Left kidney (tissue), 8 donors: Measurements from ENCODE around the gene KCTD12. TPM values are rescaled to one million over a fixed set of nuclear protein-coding genes. Genes with fewer than 3 reads are reported as not detected.
A peak's percentile ranks its signal among the peaks of the same experiment; 100 is the strongest.
"Not testable (repeated sequence)": the region's sequence is repeated elsewhere in the genome, so short reads cannot be mapped to it uniquely, and the experiment has no call there.

Source experiments
- DNase-seq: peaks from one replicate; pipeline ENCODE4 v3.0.0-alpha.2; 2013
- long read RNA-seq, 8 donors: transcript quantifications; one replicate each; lab custom pipeline, GENCODE V29; 2026
- polyA plus RNA-seq: library from polyadenylated mRNA; unstranded; fragments of 120-200 nt; gene quantifications from one replicate; pipeline ENCODE4 v1.2.1, GENCODE V29; 2013; ENCODE audit not compliant: insufficient read length

The KCTD12 gene
- 82.8 TPM for polyA plus RNA-seq
- long read RNA-seq, donor 1, full-length matches to known transcripts: 114 of 114 reads
- long read RNA-seq, donor 1, partial matches to known transcripts: 0 of 114 reads
- long read RNA-seq, donor 1, other reads (novel, unspliced or antisense): 0 of 114 reads
- long read RNA-seq, donor 2, full-length matches to known transcripts: 80 of 80 reads
- long read RNA-seq, donor 2, partial matches to known transcripts: 0 of 80 reads
- long read RNA-seq, donor 2, other reads (novel, unspliced or antisense): 0 of 80 reads
- long read RNA-seq, donor 3, full-length matches to known transcripts: 73 of 73 reads
- long read RNA-seq, donor 3, partial matches to known transcripts: 0 of 73 reads
- long read RNA-seq, donor 3, other reads (novel, unspliced or antisense): 0 of 73 reads
- long read RNA-seq, donor 4, full-length matches to known transcripts: 22 of 22 reads
- long read RNA-seq, donor 4, partial matches to known transcripts: 0 of 22 reads
- long read RNA-seq, donor 4, other reads (novel, unspliced or antisense): 0 of 22 reads
- long read RNA-seq, donor 5, full-length matches to known transcripts: 73 of 73 reads
- long read RNA-seq, donor 5, partial matches to known transcripts: 0 of 73 reads
- long read RNA-seq, donor 5, other reads (novel, unspliced or antisense): 0 of 73 reads
- long read RNA-seq, donor 6, full-length matches to known transcripts: 86 of 86 reads
- long read RNA-seq, donor 6, partial matches to known transcripts: 0 of 86 reads
- long read RNA-seq, donor 6, other reads (novel, unspliced or antisense): 0 of 86 reads
- long read RNA-seq, donor 7, full-length matches to known transcripts: 97 of 97 reads
- long read RNA-seq, donor 7, partial matches to known transcripts: 0 of 97 reads
- long read RNA-seq, donor 7, other reads (novel, unspliced or antisense): 0 of 97 reads
- long read RNA-seq, donor 8, full-length matches to known transcripts: 27 of 27 reads
- long read RNA-seq, donor 8, partial matches to known transcripts: 0 of 27 reads
- long read RNA-seq, donor 8, other reads (novel, unspliced or antisense): 0 of 27 reads

DNA sequence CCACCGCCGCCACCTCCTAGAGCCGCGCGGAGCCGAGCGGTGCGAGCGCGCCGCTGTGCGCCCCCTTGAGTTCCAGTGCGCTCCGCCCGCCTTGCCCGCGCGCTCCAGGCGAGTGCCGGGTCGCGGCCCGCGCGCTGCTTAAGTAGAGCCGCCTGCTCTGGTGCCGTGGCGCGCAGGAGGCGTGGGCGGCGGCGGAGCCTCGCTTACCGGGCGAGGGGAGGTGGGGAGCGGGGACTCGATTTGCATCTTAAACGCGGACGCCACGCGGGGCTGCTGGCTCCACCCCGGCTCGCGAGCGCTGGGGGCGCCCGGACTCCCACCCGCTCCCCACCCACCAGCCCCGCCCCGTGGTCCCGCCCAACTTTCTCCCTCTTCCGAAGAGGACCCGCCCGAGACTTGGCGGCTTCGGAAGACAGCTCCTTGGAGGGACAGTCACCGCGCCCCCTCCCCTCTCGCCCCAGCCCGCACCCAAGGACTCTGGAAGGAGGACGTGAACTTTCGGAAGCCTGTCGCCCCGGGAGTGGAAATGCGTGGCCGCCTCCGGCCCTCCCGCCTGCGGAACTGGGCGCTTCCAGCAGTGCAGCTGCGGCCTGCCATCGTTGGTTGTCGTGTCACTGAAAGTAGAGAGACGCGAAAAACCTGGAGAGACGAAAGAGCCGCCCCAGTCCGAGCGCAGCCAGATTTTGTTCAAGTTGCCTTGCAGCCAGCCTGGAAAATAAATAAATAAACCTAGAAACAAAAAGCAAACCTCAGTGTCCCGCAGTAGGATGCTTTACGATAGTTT lies at the start of gene KCTD12:
Gene KCTD12 (minus strand): TSS at position 114 of the 784 bp plus-strand sequence. CDS start 257 bp downstream, outside the sequence.
- DNase-seq: peak; percentile 82

GRCh38 chr13:76934671-76935070 lies 48.5 kb upstream of the KCTD12 start:
- DNase-seq: no peak

DNA sequence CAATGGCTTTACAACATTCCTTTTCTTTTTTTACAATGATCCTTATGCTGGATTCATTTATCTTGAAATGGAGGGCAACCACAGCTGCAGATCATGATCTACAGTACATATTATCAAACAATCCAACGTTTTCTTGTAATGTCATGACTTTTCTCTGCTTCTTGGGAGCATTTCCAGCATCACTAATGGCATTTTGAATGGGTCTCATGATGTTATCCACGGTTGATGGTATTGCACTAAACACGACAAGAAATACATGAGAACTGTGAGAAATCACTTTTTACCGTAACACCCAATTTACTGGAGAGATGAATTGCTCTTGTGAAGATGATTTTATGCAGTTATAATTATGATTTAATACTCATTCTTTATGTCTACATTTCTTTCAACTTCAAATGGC lies 45.9 kb upstream of the KCTD12 start:
- DNase-seq: no peak

DNA sequence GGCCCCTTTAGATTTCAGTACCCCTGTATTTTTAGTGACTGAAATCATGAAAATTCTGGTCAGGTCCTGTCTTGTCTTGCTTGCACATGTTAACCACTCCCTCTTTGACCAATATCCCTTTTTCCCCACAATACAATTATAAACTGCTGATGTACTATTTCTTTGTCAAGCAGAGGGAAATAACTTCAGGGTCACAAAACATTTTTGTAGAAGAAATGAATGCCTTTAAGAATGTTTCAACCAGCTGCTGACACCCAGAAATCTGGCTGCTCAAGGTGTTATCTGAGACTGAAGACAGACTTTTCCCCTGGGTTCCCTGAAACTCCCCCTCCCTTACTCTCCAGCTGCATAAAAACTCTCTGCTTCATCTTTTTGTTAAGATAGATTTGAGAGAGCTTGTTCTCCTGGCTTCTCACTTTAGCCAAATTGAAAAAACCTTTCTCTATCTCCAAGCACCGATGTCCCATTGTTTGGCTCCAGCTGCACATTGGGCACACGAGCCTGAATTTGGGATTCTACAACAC lies 43.7 kb upstream of the KCTD12 start:
- DNase-seq: no peak

DNA sequence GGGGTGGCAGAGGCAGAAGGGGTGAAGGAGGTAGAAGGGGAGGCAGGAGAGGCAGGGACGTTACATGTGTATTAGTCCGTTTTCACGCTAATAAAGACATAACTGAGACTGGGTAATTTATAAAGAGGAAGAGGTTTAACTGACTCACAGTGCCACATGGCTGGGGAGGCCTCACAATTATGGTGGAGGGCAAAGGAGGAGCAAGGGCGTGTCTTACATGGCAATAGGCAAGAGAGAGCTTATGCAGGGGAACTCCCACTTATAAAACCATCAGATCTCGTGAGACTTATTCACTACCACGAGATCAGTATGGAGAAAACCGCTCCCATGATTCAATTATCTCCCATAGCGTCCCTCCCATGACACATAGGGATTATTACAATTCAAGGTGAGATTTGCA lies 43.1 kb upstream of the KCTD12 start:
- no peak for DNase-seq

- DNase-seq: no peak
These were observed 42.3 kb upstream of the KCTD12 start for GRCh38 chr13:76928456-76928855.

- no peak for DNase-seq
These were observed 41.8 kb upstream of the KCTD12 start for GRCh38 chr13:76927955-76928354.

DNA sequence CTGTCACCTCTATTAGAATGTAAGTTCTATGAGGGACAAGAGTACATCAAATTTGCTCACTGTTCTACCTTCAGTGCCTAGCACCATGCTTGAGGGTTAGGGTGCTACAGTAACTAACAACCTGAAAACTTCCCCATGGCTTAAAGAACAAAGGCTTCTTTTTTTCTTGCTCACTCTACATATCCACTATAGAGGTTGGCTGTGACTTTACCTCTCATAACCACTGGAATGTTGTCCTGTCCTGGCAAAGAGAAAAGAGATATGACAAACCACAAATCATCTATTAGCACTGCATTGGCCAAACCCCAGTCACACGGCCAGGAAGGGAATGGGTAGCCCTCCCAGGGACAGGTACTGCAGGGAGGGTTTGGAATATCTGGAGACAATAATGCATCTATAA lies 38.9 kb upstream of the KCTD12 start:
- DNase-seq: no peak

- no peak for DNase-seq
These were observed 35.3 kb upstream of the KCTD12 start for GRCh38 chr13:76921516-76921915.

DNA sequence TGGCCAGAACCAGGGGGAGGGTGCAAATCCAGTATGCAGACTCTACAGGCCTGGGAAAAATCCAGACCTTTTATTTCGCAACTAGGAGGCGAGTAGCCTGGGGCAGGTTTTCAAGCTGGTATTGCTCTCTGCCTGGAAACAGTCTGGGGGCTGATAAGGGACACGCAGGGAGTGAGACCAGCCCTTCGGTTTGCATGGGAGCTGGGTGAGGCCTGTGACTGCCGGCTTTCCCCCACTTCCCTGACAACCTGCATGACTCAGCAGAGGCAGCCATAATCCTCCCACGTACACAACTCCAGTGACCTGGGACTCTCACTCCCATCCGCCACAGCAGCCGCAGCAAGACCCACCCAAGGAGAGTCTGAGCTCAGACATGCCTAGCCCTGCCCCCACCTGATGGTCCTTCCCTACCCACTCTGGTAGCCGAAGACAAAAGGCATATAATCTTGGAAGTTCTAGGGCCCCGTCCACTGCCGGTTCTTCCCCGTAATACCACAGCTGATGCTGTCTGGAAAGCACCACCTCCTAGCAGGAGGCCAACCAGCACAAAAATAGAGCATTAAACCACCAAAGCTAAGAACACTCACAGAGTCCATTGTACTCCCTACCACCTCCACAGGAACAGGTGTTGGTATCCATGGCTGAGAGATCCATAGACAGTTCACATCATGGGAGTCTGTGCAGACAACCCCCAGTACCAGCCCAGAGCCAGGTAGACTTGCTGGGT lies 31.7 kb upstream of the KCTD12 start:
- not testable (repeated sequence) for DNase-seq

GRCh38 chr13:76917095-76917494 lies 30.9 kb upstream of the KCTD12 start:
- DNase-seq: no peak

GRCh38 chr13:76913898-76914297 lies 27.7 kb upstream of the KCTD12 start:
- DNase-seq: no peak

GRCh38 chr13:76912476-76912875 lies 26.3 kb upstream of the KCTD12 start:
- no peak for DNase-seq

DNA sequence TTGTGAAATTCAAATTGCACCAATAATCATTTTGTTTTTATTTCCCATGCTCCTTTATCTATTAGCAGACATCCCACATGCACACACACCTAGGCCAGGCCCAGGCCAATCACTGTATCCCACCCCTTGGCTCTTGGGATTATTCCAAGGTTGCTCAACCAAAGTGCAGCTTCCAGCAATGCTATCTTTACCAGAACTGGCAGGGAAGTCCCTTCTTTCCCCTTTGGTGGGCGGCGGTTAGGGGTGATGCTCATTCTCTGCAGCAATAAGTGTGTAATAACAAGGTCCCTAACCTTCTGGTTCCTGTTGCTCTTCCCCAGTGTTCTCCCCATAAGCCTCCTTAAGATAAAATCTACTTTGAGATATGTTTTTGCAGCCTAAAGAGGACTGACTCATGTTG lies 18.3 kb upstream of the KCTD12 start:
- DNase-seq: no peak

DNA sequence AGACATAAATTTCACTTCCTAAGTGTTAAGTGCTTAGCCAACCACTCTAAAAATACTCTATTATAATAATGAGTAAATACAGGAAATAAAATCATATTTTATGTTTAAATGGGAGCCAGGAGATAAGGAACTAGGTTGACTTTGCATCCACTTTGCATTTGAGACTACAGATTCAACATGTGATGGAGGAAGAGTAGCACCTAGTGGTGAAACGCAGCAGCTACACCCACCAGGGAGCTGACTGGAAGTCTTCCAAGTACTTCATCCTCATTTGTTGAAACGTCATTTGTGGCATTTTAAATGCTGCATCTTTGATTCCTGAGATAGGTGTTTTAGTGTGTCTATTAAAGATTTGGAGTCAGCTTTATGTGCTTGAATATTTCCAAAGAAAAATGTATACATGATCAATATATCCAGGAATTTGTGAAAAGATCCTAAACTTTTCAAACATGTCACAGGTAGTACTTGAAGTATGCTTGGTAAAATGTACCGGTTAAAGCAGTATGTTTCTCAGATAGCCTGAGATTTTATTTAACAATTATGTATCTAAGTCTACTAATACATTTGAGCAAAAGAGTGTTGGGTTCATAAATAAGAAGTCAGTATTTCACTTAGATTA lies 17.4 kb upstream of the KCTD12 start:
- peak; percentile 56 for DNase-seq

DNA sequence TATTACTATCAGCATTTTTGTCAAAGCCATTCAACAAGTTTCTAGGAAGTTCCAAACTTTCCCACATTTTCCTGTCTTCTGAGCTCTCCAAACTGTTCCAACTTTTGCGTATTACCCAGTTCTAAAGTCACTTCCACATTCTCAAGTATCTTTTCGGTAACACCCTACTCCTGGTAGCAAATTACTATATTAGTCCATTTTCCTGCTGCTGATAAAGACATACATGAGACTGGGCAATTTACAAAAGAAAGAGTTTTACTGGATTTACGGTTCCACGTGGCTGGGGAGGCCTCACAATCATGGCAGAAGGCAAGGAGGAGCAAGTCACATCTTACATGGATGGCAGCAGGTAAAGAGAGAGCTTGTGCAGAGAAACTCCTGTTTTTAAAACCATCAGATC lies 12.9 kb upstream of the KCTD12 start:
- not testable (repeated sequence) for DNase-seq

DNA sequence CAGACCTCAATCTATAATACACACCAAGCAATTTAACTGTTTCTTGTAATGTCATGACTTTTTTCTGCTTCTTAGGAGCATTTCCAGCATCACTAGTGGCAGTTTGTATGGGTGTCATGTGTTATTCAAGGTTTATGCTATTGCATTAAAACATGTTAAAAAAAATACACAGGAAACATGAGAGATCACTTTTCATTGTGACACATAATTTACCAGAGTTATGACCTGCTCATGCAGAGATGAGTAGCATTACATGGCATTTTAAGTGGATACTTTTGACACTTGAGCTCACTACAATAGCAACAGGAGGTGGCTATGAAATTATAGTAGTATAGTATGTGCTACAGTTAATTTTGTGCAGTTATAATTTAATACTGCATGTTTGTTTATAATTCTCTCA lies 11.0 kb upstream of the KCTD12 start:
- DNase-seq: not testable (repeated sequence)

GRCh38 chr13:76894401-76895110 lies 8.4 kb upstream of the KCTD12 start:
- no peak for DNase-seq

GRCh38 chr13:76892488-76892887 lies 6.3 kb upstream of the KCTD12 start:
- DNase-seq: no peak

- DNase-seq: no peak
These were observed 3.8 kb upstream of the KCTD12 start for GRCh38 chr13:76890021-76890420.
